SK-N-SH (cell line): Measurements from ENCODE around the gene GUCY1A1. TPM values are rescaled to one million over a fixed set of nuclear protein-coding genes. Genes with fewer than 3 reads are reported as not detected.

Source experiments
- CTCF ChIA-PET: fragments of 300-600, 350-600 bp; formaldehyde crosslinking; extraction: SDS; loops from one replicate; lab custom pipeline; 2021; lab: Yijun Ruan, JAX
- POLR2A ChIA-PET: fragments of 350-600 bp; sonication (Branson Sonifier 250); formaldehyde crosslinking; extraction: SDS; loops from one replicate; lab custom pipeline; 2020; ENCODE audit warnings: antibody characterized with exemption, inconsistent platforms; lab: Yijun Ruan, JAX
- DNase-seq: peaks from one replicate; pipeline ENCODE4 v3.0.0; 2012
- H2AFZ ChIP-seq: fragments of 200-600 bp; sonication (generic); 2 replicates; pipeline ENCODE4 v1.8.1; 2016; ENCODE audit warnings: antibody characterized with exemption, mild to moderate bottlenecking, low read depth
- H3F3A ChIP-seq: fragments of 200-600 bp; sonication (generic); replicated peaks from 2 replicates; pipeline ENCODE3; 2016; ENCODE audit warnings: antibody characterized with exemption, mild to moderate bottlenecking; ENCODE audit not compliant: insufficient read depth
- H3K27ac ChIP-seq, 2 experiments: fragments of 200-500 bp in 1 of 2; fragments of 200-600 bp in 1 of 2; sonication (Bioruptor generic) in 1 of 2; sonication (generic), shearing (Covaris generic) in 1 of 2; 2 replicates each; pipeline versions ENCODE4 v1.5.1 to v1.6.1; 2014 to 2016; ENCODE audit warnings: low read depth in 2 of 2, inconsistent platforms in 1 of 2, low read length in 1 of 2, mild to moderate bottlenecking in 1 of 2, mixed read lengths in 1 of 2
- H3K27me3 ChIP-seq: fragments of 200-600 bp; sonication (generic), shearing (Covaris generic); 2 replicates; pipeline ENCODE4 v1.6.1; 2016; ENCODE audit warnings: mixed run types; ENCODE audit not compliant: insufficient read depth
- H3K36me3 ChIP-seq, 2 experiments: fragments of 200-500 bp in 1 of 2; fragments of 200-600 bp in 1 of 2; sonication (Bioruptor generic) in 1 of 2; sonication (generic) in 1 of 2; replicated peaks in 1 of 2; 2 replicates each; pipeline versions ENCODE3 to v1.5.1; 2014 to 2016; ENCODE audit warnings: low read length in 1 of 2, mild to moderate bottlenecking in 1 of 2; ENCODE audit not compliant: insufficient read depth in 2 of 2, control insufficient read depth in 1 of 2
- H3K4me1 ChIP-seq, 2 experiments: fragments of 200-500 bp in 1 of 2; fragments of 200-600 bp in 1 of 2; sonication (Bioruptor generic) in 1 of 2; sonication (generic), shearing (Covaris generic) in 1 of 2; 2 replicates each; pipeline versions ENCODE4 v1.5.1 to v1.6.1; 2014 to 2016; ENCODE audit warnings: low read depth in 1 of 2, low read length in 1 of 2, mixed run types in 1 of 2; ENCODE audit not compliant: insufficient read depth in 2 of 2, control insufficient read depth in 1 of 2
- H3K4me2 ChIP-seq: fragments of 200-600 bp; sonication (generic), shearing (Covaris generic); 2 replicates; pipeline ENCODE4 v1.6.1; 2017; ENCODE audit warnings: mixed run types
- H3K4me3 ChIP-seq, 2 experiments: fragments of 200-500 bp in 1 of 2; fragments of 200-600 bp in 1 of 2; sonication (Bioruptor generic) in 1 of 2; sonication (generic), shearing (Covaris generic) in 1 of 2; 2 replicates each; pipeline versions ENCODE4 v1.5.1 to v1.8.1; 2014 to 2016; ENCODE audit warnings: low read depth in 2 of 2, inconsistent platforms in 1 of 2, low read length in 1 of 2, mild to moderate bottlenecking in 1 of 2, mixed read lengths in 1 of 2, moderate library complexity in 1 of 2
- H3K79me2 ChIP-seq: fragments of 200-600 bp; sonication (generic); 2 replicates; pipeline ENCODE4 v1.8.1; 2017; ENCODE audit warnings: mild to moderate bottlenecking; ENCODE audit not compliant: insufficient read depth
- H3K9ac ChIP-seq: fragments of 200-600 bp; sonication (generic); 2 replicates; pipeline ENCODE4 v1.6.1; 2017; ENCODE audit warnings: mixed run types
- H3K9me2 ChIP-seq: fragments of 200-600 bp; sonication (generic); 2 replicates; pipeline ENCODE4 v1.6.1; 2017; ENCODE audit warnings: mixed run types
- H3K9me3 ChIP-seq: fragments of 200-600 bp; sonication (generic); 2 replicates; pipeline ENCODE4 v1.6.1; 2017; ENCODE audit warnings: mixed run types, mild to moderate bottlenecking, moderate library complexity
- H4K20me1 ChIP-seq: fragments of 200-600 bp; sonication (generic); 2 replicates; pipeline ENCODE4 v1.6.1; 2017; ENCODE audit warnings: mild to moderate bottlenecking, mixed run types; ENCODE audit not compliant: insufficient read depth
- CHD2 ChIP-seq: fragments of 150-350 bp; IDR thresholded peaks from 2 replicates; pipeline ENCODE4 v1.6.1; 2018; ENCODE audit warnings: low read length; ENCODE audit not compliant: partially characterized antibody
- CTCF ChIP-seq: fragments of 200-600 bp; sonication (generic); IDR thresholded peaks from 2 replicates; pipeline ENCODE4 v1.6.1; 2017; ENCODE audit warnings: antibody characterized with exemption, mild to moderate bottlenecking, moderate library complexity
- EP300 ChIP-seq, 2 experiments: IDR thresholded peaks; 2 replicates each; pipeline versions ENCODE4 v1.4.0 to v1.6.1; 2012; ENCODE audit warnings: borderline replicate concordance in 1 of 2, low read depth in 1 of 2, low read length in 1 of 2
- FOXJ3 ChIP-seq: sonication (generic); formaldehyde crosslinking; IDR thresholded peaks from 2 replicates; pipeline ENCODE4 v1.5.1; 2020; ENCODE audit warnings: mild to moderate bottlenecking, missing genetic modification reagents
- IRF3 ChIP-seq: fragments of 150-350 bp; IDR thresholded peaks from 2 replicates; pipeline ENCODE4 v1.6.1; 2016; ENCODE audit warnings: mild to moderate bottlenecking, low read depth, low read length
- JUND ChIP-seq: IDR thresholded peaks from 2 replicates; pipeline ENCODE4 v1.4.0; 2012
- MAX ChIP-seq: IDR thresholded peaks from 2 replicates; pipeline ENCODE4 v1.4.0; 2012; ENCODE audit warnings: low read depth
- MXI1 ChIP-seq: IDR thresholded peaks from 2 replicates; pipeline ENCODE4 v1.6.1; 2012; ENCODE audit warnings: mild to moderate bottlenecking, low read depth, low read length, improper control_type of control experiment
- NRF1 ChIP-seq: IDR thresholded peaks from 2 replicates; pipeline ENCODE4 v1.6.1; 2012; ENCODE audit warnings: low read depth, mild to moderate bottlenecking, low read length
- POLR2AphosphoS5 ChIP-seq: IDR thresholded peaks from 2 replicates; pipeline ENCODE4 v1.6.1; 2012; ENCODE audit warnings: low read depth, low read length
- RCOR1 ChIP-seq: fragments of 150-350 bp; IDR thresholded peaks from 2 replicates; pipeline ENCODE4 v1.6.1; 2017; ENCODE audit warnings: antibody characterized with exemption, low read length
- RXRA ChIP-seq: IDR thresholded peaks from 2 replicates; pipeline ENCODE4 v1.4.0; 2012; ENCODE audit warnings: low read depth, mild to moderate bottlenecking, borderline replicate concordance
- TCF12 ChIP-seq: IDR thresholded peaks from 2 replicates; pipeline ENCODE4 v1.4.0; 2012
- TEAD4 ChIP-seq: IDR thresholded peaks from 2 replicates; pipeline ENCODE4 v1.4.0; 2012; ENCODE audit warnings: mild to moderate bottlenecking, borderline replicate concordance; ENCODE audit not compliant: insufficient read depth
- USF1 ChIP-seq: IDR thresholded peaks from 2 replicates; pipeline ENCODE4 v1.4.0; 2012; ENCODE audit warnings: low read depth, borderline replicate concordance
- ZBTB33 ChIP-seq: IDR thresholded peaks from 2 replicates; pipeline ENCODE4 v1.4.0; 2012; ENCODE audit warnings: low read depth, borderline replicate concordance
- WGBS: methylation state at CpG from one replicate; pipeline ENCODE4 v1.1.6; 2017; ENCODE audit warnings: low lambda C conversion rate; 5-methylcytosine and 5-hydroxymethylcytosine counted together
- polyA plus RNA-seq, 3 experiments: library from polyadenylated mRNA; depleted of rRNA; stranded (reverse); fragments of >200 nt; gene quantifications; 2 replicates each; pipeline ENCODE4 v1.2.3, GENCODE V29; 2012

Gene GUCY1A1
- polyA plus RNA-seq, 1 of the 3 experiments (the other 2 are of a cell fraction) = 0.03 TPM

- TF ChIP-seq USF1 = no peak
- TF ChIP-seq, all 33 proteins: peak for 0
Observed at GRCh38 chr4:155678011-155678410, 11.4 kb downstream of the GUCY1A1 start (continued).

GRCh38 chr4:155679343-155679742, 12.7 kb downstream of the GUCY1A1 start:
- Histone ChIP-seq H3K9ac (no peak overlapping the region), H3F3A (no peaks in the 10 kb centered on the region), H3K79me2 (no peaks in the 10 kb centered on the region), H3K36me3 (no peaks in the 10 kb centered on the region), H3K4me3 (no peak overlapping the region), H3K9me2 (no peaks in the 10 kb centered on the region), H3K4me1 (peaks cover 0 to 3% of the 10 kb centered on the region in 2 experiments; a peak in 2 of 4 replicates), H3K4me2 (no peak overlapping the region), H3K9me3 (no peaks in the 10 kb centered on the region), H2AFZ (no peak overlapping the region), H4K20me1 (no peaks in the 10 kb centered on the region), H3K27ac (no peak overlapping the region), H3K27me3 (no peaks in the 10 kb centered on the region)
- no peak for DNase-seq
- ChIA-PET POLR2A (no interaction called here), CTCF (no interaction called here)
- no peak for TF ChIP-seq RXRA
- no peak for TF ChIP-seq CHD2
- TF ChIP-seq CTCF = no peak
- TF ChIP-seq USF1 = no peak
- no peak for TF ChIP-seq TCF12
- no peak for TF ChIP-seq FOXJ3 (CRISPR knock-in tag)
- no peak for TF ChIP-seq MXI1
- no peak for TF ChIP-seq TEAD4
- TF ChIP-seq JUND = no peak
- TF ChIP-seq POLR2AphosphoS5 = no peak
- no peak for TF ChIP-seq EP300 (IDR thresholded peaks at IDR 0.05; ENCODE audit: borderline replicate concordance in 1 of 2, low read depth in 1 of 2, low read length in 1 of 2)
- no peak for TF ChIP-seq NRF1
- no peak for TF ChIP-seq IRF3
- no peak for TF ChIP-seq ZBTB33
- TF ChIP-seq MAX = no peak
- TF ChIP-seq RCOR1 = no peak
- 60% methylated on average over 5 of the region's 5 CpGs for WGBS
